ENCODE measurements around the gene WDPCP.
"Not testable (repeated sequence)": the region's sequence is repeated elsewhere in the genome, so short reads cannot be mapped to it uniquely, and the experiment has no call there.

Gene WDPCP

GRCh38 chr2:63310614-63311013 lies 277.7 kb downstream of the WDPCP start:
- Histone ChIP-seq H3K36me3 (ENCODE audit: low read depth) (no peaks in the 10 kb centered on the region), H3K4me1 (ENCODE audit: insufficient read depth, poor library complexity, severe bottlenecking) (no peaks in the 10 kb centered on the region), H3K9me3 (ENCODE audit: severe bottlenecking) (no peaks in the 10 kb centered on the region), H3K27me3 (ENCODE audit: insufficient read depth, poor library complexity, severe bottlenecking) (no peaks in the 10 kb centered on the region), H3K4me3 (ENCODE audit: severe bottlenecking) (no peak overlapping the region), H3K27ac (ENCODE audit: poor library complexity, severe bottlenecking) (no peak overlapping the region)
- ATAC-seq (ENCODE audit: low read depth) (no peak), DNase-seq (ENCODE audit: low spot score) (no peak)
- no peak for TF ChIP-seq CTCF (IDR thresholded peaks at IDR 0.05; ENCODE audit: poor library complexity, severe bottlenecking)

- Histone ChIP-seq H3K4me3 (ENCODE audit: severe bottlenecking) (no peak overlapping the region), H3K27me3 (ENCODE audit: insufficient read depth, poor library complexity, severe bottlenecking) (no peaks in the 10 kb centered on the region), H3K9me3 (ENCODE audit: severe bottlenecking) (peaks cover 10% of the 10 kb centered on the region), H3K27ac (ENCODE audit: poor library complexity, severe bottlenecking) (no peak overlapping the region), H3K36me3 (ENCODE audit: low read depth) (no peaks in the 10 kb centered on the region), H3K4me1 (ENCODE audit: insufficient read depth, poor library complexity, severe bottlenecking) (no peaks in the 10 kb centered on the region)
- no peak for TF ChIP-seq CTCF (IDR thresholded peaks at IDR 0.05; ENCODE audit: poor library complexity, severe bottlenecking)
- DNase-seq (ENCODE audit: low spot score) (no peak), ATAC-seq (ENCODE audit: low read depth) (no peak)
These were observed 286.8 kb downstream of the WDPCP start for GRCh38 chr2:63301481-63301880.

- Histone ChIP-seq H3K27me3 (ENCODE audit: insufficient read depth, poor library complexity, severe bottlenecking) (no peaks in the 10 kb centered on the region), H3K36me3 (ENCODE audit: low read depth) (no peaks in the 10 kb centered on the region), H3K27ac (ENCODE audit: poor library complexity, severe bottlenecking) (no peak overlapping the region), H3K9me3 (ENCODE audit: severe bottlenecking) (peaks cover 10% of the 10 kb centered on the region), H3K4me3 (ENCODE audit: severe bottlenecking) (no peak overlapping the region), H3K4me1 (ENCODE audit: insufficient read depth, poor library complexity, severe bottlenecking) (no peaks in the 10 kb centered on the region)
- no peak for ATAC-seq (ENCODE audit: low read depth)
- no peak for TF ChIP-seq CTCF (IDR thresholded peaks at IDR 0.05; ENCODE audit: poor library complexity, severe bottlenecking)
- no peak for DNase-seq (ENCODE audit: low spot score)
These were observed 287.4 kb downstream of the WDPCP start for GRCh38 chr2:63300835-63301234.

GRCh38 chr2:63287956-63288355 lies 300.3 kb downstream of the WDPCP start:
- no peak overlapping the region for H3K27ac ChIP-seq (ENCODE audit: poor library complexity, severe bottlenecking)
- no peak for DNase-seq (ENCODE audit: low spot score)

GRCh38 chr2:63286520-63286919 lies 301.8 kb downstream of the WDPCP start:
- H3K27ac ChIP-seq (ENCODE audit: poor library complexity, severe bottlenecking); ATAC-seq (ENCODE audit: low read depth); H3K4me3 ChIP-seq (ENCODE audit: severe bottlenecking); H3K27me3 ChIP-seq (ENCODE audit: insufficient read depth, poor library complexity, severe bottlenecking); DNase-seq (ENCODE audit: low spot score); H3K36me3 ChIP-seq (ENCODE audit: low read depth); H3K4me1 ChIP-seq (ENCODE audit: insufficient read depth, poor library complexity, severe bottlenecking); H3K9me3 ChIP-seq (ENCODE audit: severe bottlenecking): not testable (repeated sequence)

More at GRCh38 chr2:63287956-63288355, 300.3 kb downstream of the WDPCP start:
- no peak for TF ChIP-seq CTCF (IDR thresholded peaks at IDR 0.05; ENCODE audit: poor library complexity, severe bottlenecking)
- no peaks in the 10 kb centered on the region for H3K9me3 ChIP-seq (ENCODE audit: severe bottlenecking)
- no peaks in the 10 kb centered on the region for H3K4me1 ChIP-seq (ENCODE audit: insufficient read depth, poor library complexity, severe bottlenecking)
- H3K36me3 ChIP-seq (ENCODE audit: low read depth), result no peaks in the 10 kb centered on the region
- no peak for ATAC-seq (ENCODE audit: low read depth)
- H3K4me3 ChIP-seq (ENCODE audit: severe bottlenecking), result no peak overlapping the region
- H3K27me3 ChIP-seq (ENCODE audit: insufficient read depth, poor library complexity, severe bottlenecking), result no peaks in the 10 kb centered on the region

All from RWPE2 (cell line).